ENCODE measurements around the gene LIPC. TPM values are rescaled to one million over a fixed set of nuclear protein-coding genes. Genes with fewer than 3 reads are reported as not detected.

The LIPC gene
- total and polyA plus RNA-seq, 2 donors (not counting 3 experiments of a cell fraction or from before 2014, with no cell fraction given), result not detected

GRCh38 chr15:58530056-58530590 lies 98.3 kb downstream of the LIPC start:
- FAIRE-seq (no peak), DNase-seq (ENCODE audit: low read depth, low spot score) (no peak)
- Histone ChIP-seq H3K9ac (replicated peaks; ENCODE audit: extremely low read depth, insufficient read depth, low read length) (no peak overlapping the region), H3K36me3 (ENCODE audit: control insufficient read depth in 2 of 2, extremely low read depth in 1 of 2, insufficient read depth in 2 of 2, low read length in 2 of 2) (no peaks in the 10 kb centered on the region), H3K27ac (ENCODE audit: insufficient read depth, low read depth, low read length) (no peak overlapping the region), H3K9me1 (replicated peaks; ENCODE audit: control insufficient read depth, extremely low read depth, insufficient read depth, low read length) (no peaks in the 10 kb centered on the region), H3K4me3 (replicated peaks in 1 of 3; ENCODE audit: insufficient read depth in 1 of 3, low read depth in 1 of 3, low read length in 3 of 3) (no peak overlapping the region), H3K79me2 (ENCODE audit: control insufficient read depth, insufficient read depth, low read length) (no peaks in the 10 kb centered on the region), H4K20me1 (replicated peaks; ENCODE audit: control insufficient read depth, extremely low read depth, insufficient read depth, low read length) (no peaks in the 10 kb centered on the region), H2AFZ (ENCODE audit: low read depth, low read length) (no peak overlapping the region), H3K4me1 (ENCODE audit: control insufficient read depth, extremely low read depth, insufficient read depth, low read length) (no peaks in the 10 kb centered on the region), H3K9me3 (replicated peaks; ENCODE audit: control insufficient read depth, insufficient read depth, low read length) (no peaks in the 10 kb centered on the region), H3K4me2 (ENCODE audit: insufficient read depth, low read length) (no peak overlapping the region), H3K27me3 (ENCODE audit: control insufficient read depth in 2 of 2, insufficient read depth in 2 of 2, low read length in 2 of 2) (peaks cover 0 to 3% of the 10 kb centered on the region in 2 experiments)
- dilution Hi-C loops (cut with MboI; ENCODE audit: extremely low pct_ligation_motif_present, low sequenced_read_pairs), result no loop called here
- intact Hi-C loops (cut with micrococcal nuclease), result no loop called here
- CTCF ChIA-PET, result no interaction called here
- POLR2A ChIA-PET, result no interaction called here
- no TSS peak for BruUV-seq (replicated peaks)
- TF ChIP-seq MAX (IDR thresholded peaks at IDR 0.05; ENCODE audit: insufficient read depth, insufficient read length), result no peak
- TF ChIP-seq CTCF (IDR thresholded peaks at IDR 0.05; ENCODE audit: extremely low read depth in 1 of 2, insufficient read depth in 1 of 2, low read depth in 1 of 2, low read length in 2 of 2), result no peak
- no peak for TF ChIP-seq JUN (IDR thresholded peaks at IDR 0.05; ENCODE audit: borderline replicate concordance, insufficient read depth, insufficient read length, low read depth)
- no peak for TF ChIP-seq FOS (IDR thresholded peaks at IDR 0.05; ENCODE audit: borderline replicate concordance, insufficient read depth, low read length)
- TF ChIP-seq EZH2 (IDR thresholded peaks at IDR 0.05; ENCODE audit: borderline replicate concordance, low read depth, low read length, severe bottlenecking), result no peak
- TF ChIP-seq MYC (IDR thresholded peaks at IDR 0.05; ENCODE audit: low read depth, low read length), result no peak
- no peak for TF ChIP-seq POLR2A (IDR thresholded peaks at IDR 0.05; ENCODE audit: low read depth, low read length)

Data from endothelial cell of umbilical vein (primary cell).